DMS53 (cell line): ENCODE measurements around the gene ATP2C2.
"Not testable (repeated sequence)": the region's sequence is repeated elsewhere in the genome, so short reads cannot be mapped to it uniquely, and the experiment has no call there.

Experiments
- DNase-seq: peaks from one replicate; lab custom pipeline; 2025; lab: John Stamatoyannopoulos, UW

ATP2C2 gene

DNA sequence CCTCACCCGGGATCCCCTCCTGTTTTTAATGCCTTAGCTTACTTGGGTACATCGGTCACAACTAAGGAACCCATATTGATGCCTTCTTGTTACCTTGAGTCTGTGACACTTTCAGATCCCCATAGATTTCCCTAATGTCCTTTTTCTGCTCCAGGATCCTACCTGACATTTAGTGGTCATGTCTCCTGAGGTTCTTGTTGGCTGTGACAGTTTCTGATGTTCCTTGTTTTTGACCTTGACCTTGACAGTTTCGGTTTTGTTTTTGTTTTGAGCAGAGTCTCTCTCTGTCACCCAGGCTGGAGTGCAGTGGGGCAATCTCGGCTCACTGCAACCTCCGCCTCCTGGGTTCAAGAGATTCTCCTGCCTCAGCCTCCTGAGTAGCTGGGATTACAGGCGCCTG lies 52.2 kb downstream of the ATP2C2 start:
- DNase-seq: not testable (repeated sequence)

DNA sequence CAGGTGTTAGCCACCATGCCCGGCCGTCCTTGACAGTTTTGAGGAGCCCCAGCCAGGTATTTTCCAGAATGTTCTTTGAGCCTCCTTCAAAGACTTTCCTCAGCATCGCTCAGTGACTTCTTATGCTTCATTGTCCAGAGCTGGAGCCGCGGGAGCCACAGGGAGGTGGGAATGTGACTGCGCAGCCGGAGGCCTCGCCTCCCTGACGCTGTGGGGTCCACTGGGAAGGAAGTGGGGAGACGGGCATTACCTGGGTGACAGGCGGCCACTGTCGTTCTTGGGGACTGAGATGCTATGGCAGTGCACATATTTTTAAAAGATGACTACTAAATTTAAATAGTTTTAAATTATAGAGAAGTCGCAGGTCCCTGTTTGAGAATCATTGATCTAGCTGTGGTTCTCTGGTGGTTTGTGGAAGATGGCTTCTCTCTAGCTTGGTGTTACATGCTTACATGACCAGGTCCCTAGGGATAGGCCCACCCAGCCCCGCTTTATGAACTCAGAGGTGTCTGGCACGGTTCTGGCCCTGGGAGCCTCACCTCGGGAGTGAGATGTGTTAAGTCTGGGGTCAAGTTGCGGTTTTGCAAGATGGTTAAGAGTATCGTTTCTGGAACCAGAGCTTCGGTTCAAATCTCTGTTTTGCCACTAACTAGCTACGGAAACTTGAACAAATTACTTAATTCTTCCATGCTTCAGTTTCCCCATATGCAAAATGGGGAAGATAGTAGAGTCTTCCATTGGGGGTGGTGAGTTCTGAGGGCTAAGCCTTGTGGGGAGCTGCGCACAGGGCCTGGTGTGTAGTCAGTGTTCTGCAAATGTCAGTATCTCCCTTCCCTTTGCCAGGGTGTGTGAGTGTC lies 53.0 kb downstream of the ATP2C2 start:
- no peak for DNase-seq

GRCh38 chr16:84421938-84422220 lies 53.5 kb downstream of the ATP2C2 start:
- DNase-seq: no peak

DNA sequence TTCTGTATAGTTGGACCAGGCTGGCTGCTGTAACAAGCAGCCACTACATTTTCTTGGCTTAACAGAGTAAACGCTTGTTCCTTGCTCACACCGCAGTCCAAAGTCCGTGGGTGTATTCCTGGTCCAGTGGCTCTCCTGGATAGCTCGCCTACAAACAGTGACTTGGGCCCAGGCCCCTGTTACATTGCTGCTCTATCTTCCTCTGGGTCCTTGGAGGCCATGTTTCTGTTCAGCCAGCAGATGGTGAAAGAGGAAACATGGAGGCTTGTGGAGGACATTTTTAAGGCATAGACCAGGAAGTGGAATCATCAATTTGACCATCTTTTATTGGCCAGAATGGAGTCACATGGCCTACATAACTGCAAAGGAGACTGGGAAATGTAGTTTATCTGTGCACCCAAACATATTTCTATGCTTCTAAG lies 55.1 kb downstream of the ATP2C2 start:
- DNase-seq: peak; percentile 73

- DNase-seq: no peak
Observed at GRCh38 chr16:84425696-84426095, 57.4 kb downstream of the ATP2C2 start.

DNA sequence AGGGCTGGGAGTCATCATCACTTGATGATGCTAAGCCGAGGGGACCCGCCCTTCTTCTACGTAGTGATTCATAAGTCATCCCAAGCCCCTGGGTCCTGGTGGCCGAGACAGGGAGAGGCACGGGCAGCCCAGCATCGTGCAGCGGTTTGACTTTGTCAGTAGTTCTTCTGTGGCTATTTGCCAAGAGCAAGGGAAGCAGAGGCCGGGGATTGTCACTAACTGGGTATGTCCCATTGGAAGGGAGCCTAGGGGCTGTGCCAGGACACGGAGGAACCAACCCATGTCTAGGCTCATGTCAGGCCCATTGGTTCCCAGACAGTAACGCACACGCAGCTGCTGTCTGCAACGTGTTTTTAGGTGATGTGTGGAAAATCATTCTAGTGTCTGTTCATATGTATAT lies 58.5 kb downstream of the ATP2C2 start:
- DNase-seq: no peak

DNA sequence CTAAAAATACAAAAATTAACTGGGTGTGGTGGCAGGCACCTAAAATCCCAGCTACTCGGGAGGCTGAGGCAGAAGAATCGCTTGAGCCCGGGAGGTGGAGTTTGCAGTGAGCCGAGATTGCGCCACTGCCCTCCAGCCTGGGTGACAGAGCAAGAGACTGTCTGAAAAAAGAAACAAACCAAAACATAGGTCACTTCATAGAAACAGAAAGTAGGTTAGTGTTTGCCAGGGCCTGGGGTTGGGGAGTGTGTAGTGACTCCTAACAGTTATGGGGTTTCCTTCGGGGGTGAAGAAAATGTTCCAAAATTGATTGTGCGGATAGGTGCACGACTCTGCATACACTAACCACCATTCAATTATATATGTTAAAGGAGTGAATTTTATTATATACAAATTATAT lies 59.2 kb downstream of the ATP2C2 start:
- DNase-seq: no peak

DNA sequence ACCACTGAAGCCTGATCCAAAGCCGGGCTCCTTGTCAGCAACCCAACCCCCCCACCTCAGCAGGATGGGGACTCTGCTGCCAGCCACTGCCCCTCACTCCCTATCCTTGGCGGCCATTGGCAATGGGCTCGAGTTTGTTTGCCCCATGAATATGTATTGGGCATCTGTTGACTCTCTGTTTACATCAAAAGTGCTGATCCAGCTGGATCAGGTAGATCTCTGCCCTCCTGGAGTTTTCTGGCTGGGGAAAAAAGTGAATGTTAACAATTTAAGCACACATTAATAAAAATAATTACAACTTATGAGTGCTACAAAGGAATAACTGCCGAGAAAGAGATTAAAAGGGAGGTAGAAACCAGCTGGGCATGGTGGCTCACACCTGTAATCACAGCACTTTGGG lies 62.5 kb downstream of the ATP2C2 start:
- no peak for DNase-seq

DNA sequence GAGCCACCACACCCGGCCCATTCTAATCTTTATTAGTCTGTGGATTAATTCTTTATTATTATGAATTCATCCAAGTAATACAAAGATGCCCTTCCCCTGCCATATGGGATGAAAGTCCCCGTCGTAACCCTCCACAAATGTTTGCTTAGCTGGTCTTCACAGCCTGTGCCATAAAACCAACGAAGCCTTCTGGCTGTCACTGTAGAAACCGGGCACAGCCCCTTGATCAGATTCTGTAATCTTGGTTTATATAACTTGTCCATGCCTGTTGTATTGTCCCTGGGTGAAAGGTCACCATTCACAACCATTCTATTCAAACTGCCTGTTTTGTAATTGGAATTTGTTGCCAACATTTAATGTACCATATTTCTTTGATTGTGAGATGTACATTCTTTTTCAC lies 66.5 kb downstream of the ATP2C2 start:
- DNase-seq: no peak

GRCh38 chr16:84436196-84436595 lies 67.9 kb downstream of the ATP2C2 start:
- no peak for DNase-seq

- DNase-seq: no peak
Observed at GRCh38 chr16:84438971-84439696, 70.8 kb downstream of the ATP2C2 start.

GRCh38 chr16:84442416-84443145 lies 74.2 kb downstream of the ATP2C2 start:
- DNase-seq: no peak

DNA sequence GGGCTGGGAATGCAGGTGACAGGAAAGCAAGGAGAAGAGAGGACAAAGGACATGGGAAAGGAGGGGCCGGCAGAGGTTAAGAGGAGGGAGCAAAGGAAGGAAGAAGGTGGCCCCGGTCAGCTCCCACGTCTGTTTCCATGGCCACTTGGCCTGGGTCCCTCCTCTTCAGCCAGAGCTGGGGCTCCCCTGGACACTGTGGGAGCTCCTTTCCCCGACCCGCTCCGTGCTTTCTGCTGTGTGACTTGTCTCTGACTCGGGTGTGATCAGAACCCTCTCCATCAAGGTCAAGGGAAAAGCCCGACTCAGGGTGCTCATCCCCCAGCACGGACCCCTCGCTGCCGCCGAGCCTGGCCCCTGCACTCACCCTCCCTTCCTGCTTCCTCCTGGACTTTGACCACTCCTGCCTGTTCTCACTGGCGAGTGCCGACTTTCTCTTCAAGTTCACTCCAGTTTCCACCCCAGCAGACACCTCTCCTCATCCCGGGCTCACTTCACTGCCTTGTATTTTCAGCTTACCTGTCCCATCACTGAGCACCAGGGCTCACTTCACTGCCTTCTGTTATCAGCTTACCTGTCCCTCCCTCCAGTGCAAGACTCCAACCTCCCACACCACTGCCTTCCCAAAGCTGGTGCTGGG lies 74.9 kb downstream of the ATP2C2 start:
- DNase-seq: peak; percentile 43

GRCh38 chr16:84444476-84444875 lies 76.1 kb downstream of the ATP2C2 start:
- no peak for DNase-seq

DNA sequence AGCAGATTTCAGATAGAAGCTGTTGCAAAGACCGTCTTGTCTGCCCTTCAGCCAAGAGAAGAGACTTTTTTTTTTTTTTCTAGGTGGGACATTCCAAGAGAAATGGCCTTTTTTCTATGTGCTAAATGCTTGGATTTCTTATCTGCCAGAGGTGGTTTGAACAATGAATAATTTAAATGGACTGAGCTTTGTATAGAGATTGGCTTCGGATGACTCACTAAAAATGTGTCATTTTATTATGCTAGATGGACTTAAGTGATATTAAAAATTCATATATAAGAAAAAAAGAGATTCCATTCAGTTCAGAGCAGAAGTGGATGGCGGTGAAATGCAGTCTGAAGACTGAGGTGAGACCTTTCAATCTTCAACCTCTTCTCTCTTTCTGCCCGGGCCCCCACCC lies 77.7 kb downstream of the ATP2C2 start:
- DNase-seq: no peak

GRCh38 chr16:84446596-84447392 lies 78.5 kb downstream of the ATP2C2 start:
- no peak for DNase-seq

GRCh38 chr16:84448444-84448843 lies 80.1 kb downstream of the ATP2C2 start:
- DNase-seq: no peak

DNA sequence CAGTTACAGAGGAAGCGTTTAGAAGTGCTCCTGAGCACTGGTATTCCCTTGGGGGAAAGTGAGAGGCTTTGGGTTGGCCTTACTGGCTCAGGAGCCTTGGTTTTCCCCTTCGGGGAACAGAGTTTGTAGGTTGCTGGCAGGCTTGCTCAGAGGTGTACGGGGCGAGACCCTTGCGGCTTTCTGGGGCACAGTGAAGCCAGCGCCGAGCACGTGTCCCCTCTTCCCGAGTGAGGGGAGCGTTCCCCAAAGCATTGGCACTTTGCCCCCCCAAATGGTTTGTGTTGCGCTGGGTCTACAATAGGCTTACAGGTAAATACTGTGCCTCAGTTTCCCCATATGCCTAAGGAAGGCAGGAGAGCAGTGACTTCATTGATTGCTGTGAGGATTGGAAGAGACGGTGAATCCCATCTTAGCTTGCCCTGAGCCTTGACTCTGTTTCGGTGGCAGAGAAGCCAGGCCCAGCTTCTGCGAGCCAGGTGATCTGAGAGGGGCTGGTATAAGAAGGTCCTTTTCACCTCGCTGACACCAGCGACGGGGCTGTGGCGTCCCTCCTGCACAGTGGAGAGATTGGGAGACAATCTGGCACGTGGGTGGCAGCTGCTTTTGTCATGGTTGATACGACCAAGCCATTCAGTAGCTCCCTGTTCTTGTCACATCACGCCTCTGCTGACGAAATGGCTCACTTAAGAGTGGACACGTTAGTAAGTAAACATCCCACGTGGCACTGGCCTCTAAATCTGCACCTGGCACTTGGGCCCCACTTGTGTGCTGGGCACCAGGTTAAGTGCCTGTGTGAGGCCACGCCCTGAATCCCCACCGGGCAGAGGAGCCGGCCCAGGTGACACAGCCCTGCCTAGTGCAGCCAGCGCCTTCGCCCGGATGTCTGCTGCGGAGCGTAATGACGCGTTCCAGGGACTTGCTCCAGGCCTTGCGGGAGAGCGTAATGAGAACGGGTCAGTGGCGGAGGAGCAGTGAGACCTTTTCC lies 81.1 kb downstream of the ATP2C2 start:
- DNase-seq: peak; percentile 99

GRCh38 chr16:84450176-84450865 lies 82.0 kb downstream of the ATP2C2 start:
- peak; percentile 37 for DNase-seq
